H9 (cell line): ENCODE data around the gene ZNF560. TPM values are rescaled to one million over a fixed set of nuclear protein-coding genes. Genes with fewer than 3 reads are reported as not detected.

Experiments
- DNase-seq: peaks from one replicate; pipeline ENCODE4 v3.0.0-alpha.2; 2017
- H2AFZ ChIP-seq: one replicate; pipeline ENCODE4 v1.6.1; 2013; ENCODE audit warnings: mild to moderate bottlenecking, low read length, control low read depth, moderate library complexity
- H2AK5ac ChIP-seq: 2 replicates; pipeline ENCODE4 v1.6.1; 2013; ENCODE audit warnings: low read length, control low read depth, mixed read lengths; ENCODE audit not compliant: insufficient read length
- H2BK120ac ChIP-seq: one replicate; pipeline ENCODE4 v1.6.1; 2013; ENCODE audit warnings: low read depth, mild to moderate bottlenecking, low read length, control low read depth, inconsistent platforms; ENCODE audit not compliant: poor library complexity, severe bottlenecking
- H2BK12ac ChIP-seq: 2 replicates; pipeline ENCODE4 v1.6.1; 2013; ENCODE audit warnings: low read length, control low read depth, mixed read lengths, low read depth; ENCODE audit not compliant: insufficient read length
- H2BK15ac ChIP-seq: 2 replicates; pipeline ENCODE4 v1.6.1; 2013; ENCODE audit warnings: low read depth, low read length, control low read depth
- H2BK20ac ChIP-seq: one replicate; pipeline ENCODE4 v1.6.1; 2013; ENCODE audit warnings: low read depth, mild to moderate bottlenecking, low read length, control low read depth, inconsistent platforms; ENCODE audit not compliant: poor library complexity, severe bottlenecking
- H2BK5ac ChIP-seq: 2 replicates; pipeline ENCODE4 v1.6.1; 2013; ENCODE audit warnings: low read length, control low read depth, mixed read lengths; ENCODE audit not compliant: insufficient read length
- H3K14ac ChIP-seq: 2 replicates; pipeline ENCODE4 v1.6.1; 2013; ENCODE audit warnings: low read length, control low read depth; ENCODE audit not compliant: insufficient read depth
- H3K18ac ChIP-seq: 2 replicates; pipeline ENCODE4 v1.6.1; 2013; ENCODE audit warnings: low read depth, mild to moderate bottlenecking, mixed read lengths, low read length, control low read depth; ENCODE audit not compliant: insufficient read length
- H3K23ac ChIP-seq: 2 replicates; pipeline ENCODE4 v1.6.1; 2013; ENCODE audit warnings: low read length, control low read depth, mixed read lengths, low read depth; ENCODE audit not compliant: insufficient read length
- H3K23me2 ChIP-seq: 2 replicates; pipeline ENCODE4 v1.6.1; 2013; ENCODE audit warnings: low read depth, mild to moderate bottlenecking, mixed read lengths, low read length, control low read depth; ENCODE audit not compliant: insufficient read length, poor library complexity, severe bottlenecking
- H3K27ac ChIP-seq: 2 replicates; pipeline ENCODE4 v1.5.1; 2013; ENCODE audit warnings: low read length, control low read depth, mixed read lengths, low read depth; ENCODE audit not compliant: insufficient read length
- H3K27me3 ChIP-seq: 2 replicates; pipeline ENCODE4 v1.6.1; 2013; ENCODE audit warnings: low read length, control low read depth, inconsistent platforms; ENCODE audit not compliant: insufficient read depth
- H3K4ac ChIP-seq: 2 replicates; pipeline ENCODE4 v1.6.1; 2013; ENCODE audit warnings: low read depth, mild to moderate bottlenecking, control low read depth, inconsistent platforms, low read length, moderate library complexity
- H3K4me1 ChIP-seq: 2 replicates; pipeline ENCODE4 v1.6.1; 2013; ENCODE audit warnings: low read length, control low read depth, inconsistent platforms; ENCODE audit not compliant: insufficient read depth
- H3K4me2 ChIP-seq: 2 replicates; pipeline ENCODE4 v1.6.1; 2013; ENCODE audit warnings: low read length, control low read depth, mixed read lengths; ENCODE audit not compliant: insufficient read length, insufficient read depth
- H3K56ac ChIP-seq: 2 replicates; pipeline ENCODE4 v1.6.1; 2013; ENCODE audit warnings: low read depth, mild to moderate bottlenecking, mixed read lengths, low read length, control low read depth; ENCODE audit not compliant: insufficient read length
- H3K79me1 ChIP-seq: 2 replicates; pipeline ENCODE4 v1.6.1; 2013; ENCODE audit warnings: low read depth, mild to moderate bottlenecking, moderate library complexity, low read length, control low read depth, inconsistent platforms; ENCODE audit not compliant: insufficient read depth, poor library complexity, severe bottlenecking
- H3K79me2 ChIP-seq: 2 replicates; pipeline ENCODE4 v1.6.1; 2013; ENCODE audit warnings: low read length, control low read depth, inconsistent platforms; ENCODE audit not compliant: insufficient read depth
- H3K9ac ChIP-seq: 2 replicates; pipeline ENCODE4 v1.6.1; 2013; ENCODE audit warnings: low read length, control low read depth, mixed read lengths; ENCODE audit not compliant: insufficient read length; ENCODE audit errors: extremely low read depth
- H3K9me3 ChIP-seq: one replicate; pipeline ENCODE4 v1.6.1; 2013; ENCODE audit warnings: low read depth, low read length, inconsistent platforms; ENCODE audit not compliant: control insufficient read depth
- H3T11ph ChIP-seq: one replicate; pipeline ENCODE4 v1.6.1; 2013; ENCODE audit warnings: mild to moderate bottlenecking, low read length, control low read depth, inconsistent platforms
- H4K20me1 ChIP-seq: one replicate; pipeline ENCODE4 v1.6.1; 2013; ENCODE audit not compliant: control insufficient read depth, insufficient read length, insufficient read depth
- H4K5ac ChIP-seq: 2 replicates; pipeline ENCODE4 v1.6.1; 2013; ENCODE audit warnings: low read depth, mild to moderate bottlenecking, mixed read lengths, low read length, control low read depth; ENCODE audit not compliant: insufficient read length
- H4K8ac ChIP-seq: replicated peaks from 2 replicates; pipeline ENCODE4 v1.6.1; 2013; ENCODE audit warnings: low read length, control low read depth, mixed read lengths, low read depth; ENCODE audit not compliant: insufficient read length
- H4K91ac ChIP-seq: 2 replicates; pipeline ENCODE4 v1.6.1; 2013; ENCODE audit warnings: low read depth, mild to moderate bottlenecking, moderate library complexity, mixed read lengths, low read length, control low read depth; ENCODE audit not compliant: insufficient read length
- H3K27ac Mint-ChIP-seq, 3 experiments: 2 replicates in 2 of 3; 3 replicates in 1 of 3; pipeline ENCODE4 v1.8.0; 2020 to 2021; ENCODE audit warnings: mixed read lengths in 3 of 3, mild to moderate bottlenecking in 1 of 3, moderate library complexity in 1 of 3
- H3K27me3 Mint-ChIP-seq: 2 replicates; pipeline ENCODE4 v1.8.0; 2021; ENCODE audit warnings: low read depth, mild to moderate bottlenecking, moderate library complexity, mixed read lengths
- H3K36me3 Mint-ChIP-seq, 3 experiments: 2 replicates in 2 of 3; 3 replicates in 1 of 3; pipeline ENCODE4 v1.8.0; 2020 to 2021; ENCODE audit warnings: low read depth in 3 of 3, mixed read lengths in 3 of 3; ENCODE audit not compliant: insufficient read depth in 1 of 3
- H3K4me1 Mint-ChIP-seq, 2 experiments: 2 replicates each; pipeline ENCODE4 v1.8.0; 2020; ENCODE audit warnings: mixed read lengths in 2 of 2
- H3K4me3 Mint-ChIP-seq, 2 experiments: 2 replicates in 1 of 2; 3 replicates in 1 of 2; pipeline ENCODE4 v1.8.0; 2020 to 2021; ENCODE audit warnings: mild to moderate bottlenecking in 2 of 2, mixed read lengths in 2 of 2, moderate library complexity in 1 of 2
- H3K9me3 Mint-ChIP-seq, 2 experiments: 2 replicates in 1 of 2; 3 replicates in 1 of 2; pipeline ENCODE4 v1.8.0; 2020; ENCODE audit warnings: mild to moderate bottlenecking in 2 of 2, mixed read lengths in 2 of 2, moderate library complexity in 1 of 2
- WGBS: extraction: QIAGEN DNeasy Blood & Tissue Kit; methylation state at CpG from one replicate; pipeline ENCODE4 v1.1.7; 2013; ENCODE audit warnings: missing lambda C conversion rate, low lambda C conversion rate, mixed read lengths; ENCODE audit not compliant: insufficient read length; ENCODE audit errors: extremely low coverage; 5-methylcytosine and 5-hydroxymethylcytosine counted together
- total RNA-seq: library from RNA; stranded (reverse); gene quantifications from 2 replicates; pipeline ENCODE4 v1.2.1, GENCODE V29; 2021
- TF ChIP-seq, protein P1 (sequence below): fragments of 200-600 bp; sonication (generic); conservative IDR thresholded peaks from 3 replicates; pipeline ENCODE4 v1.8.0; 2021; ENCODE audit warnings: antibody characterized with exemption, mild to moderate bottlenecking

The ZNF560 gene
- total RNA-seq, 1 experiment from 2014 or later: not detected

DNA sequence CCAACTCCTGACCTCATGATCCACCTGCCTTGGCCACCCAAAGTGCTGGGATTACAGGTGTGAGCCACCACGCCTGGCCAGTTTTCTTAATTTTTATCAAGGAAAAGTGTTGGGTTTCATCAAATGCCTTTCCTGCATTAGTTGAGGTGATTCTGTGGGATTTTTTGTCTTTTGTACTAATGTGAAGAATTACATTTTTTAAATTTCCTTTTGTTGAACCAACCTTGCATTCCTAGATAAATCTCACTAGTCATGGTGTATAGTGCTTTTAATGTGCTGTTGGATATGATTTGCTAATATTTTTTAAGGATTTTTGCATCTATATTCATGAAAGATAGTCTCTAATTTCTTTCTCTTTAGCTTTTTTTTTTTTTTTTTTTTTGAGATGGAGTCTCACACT is 2.4 kb upstream of the ZNF560 start:
- Histone ChIP-seq H4K91ac (no peak overlapping the region), H2BK5ac (no peak overlapping the region), H3K14ac (no peak overlapping the region), H3K4me2 (no peak overlapping the region), H3K9ac (no peak overlapping the region), H3K4ac (no peak overlapping the region), H3K9me3 (peaks cover 34% of the 10 kb centered on the region), H2BK12ac (no peak overlapping the region), H2BK120ac (no peak overlapping the region), H2BK20ac (no peak overlapping the region), H3K79me2 (no peaks in the 10 kb centered on the region), H4K20me1 (no peaks in the 10 kb centered on the region), H3K27me3 (no peaks in the 10 kb centered on the region), H3K4me1 (no peaks in the 10 kb centered on the region), H3K18ac (no peak overlapping the region), H3K23me2 (no peaks in the 10 kb centered on the region), H4K5ac (no peak overlapping the region), H4K8ac (no peak overlapping the region), H2BK15ac (no peak overlapping the region), H3K27ac (no peak overlapping the region), H3K79me1 (no peaks in the 10 kb centered on the region), H3K56ac (no peak overlapping the region), H3K23ac (no peak overlapping the region), H3T11ph (no peak overlapping the region), H2AFZ (no peak overlapping the region), H2AK5ac (no peak overlapping the region)
- Mint-ChIP-seq H3K27ac (no peak overlapping the region), H3K4me1 (no peaks in the 10 kb centered on the region), H3K4me3 (no peak overlapping the region), H3K9me3 (peaks cover 88 to 94% of the 10 kb centered on the region in 2 experiments), H3K27me3 (no peaks in the 10 kb centered on the region; the same call in 1 of the 2 replicates), H3K36me3 (peaks cover 0 to 18% (median 7%) of the 10 kb centered on the region in 3 experiments; a peak in 6 of 7 replicates)
- TF ChIP-seq, protein P1, sequence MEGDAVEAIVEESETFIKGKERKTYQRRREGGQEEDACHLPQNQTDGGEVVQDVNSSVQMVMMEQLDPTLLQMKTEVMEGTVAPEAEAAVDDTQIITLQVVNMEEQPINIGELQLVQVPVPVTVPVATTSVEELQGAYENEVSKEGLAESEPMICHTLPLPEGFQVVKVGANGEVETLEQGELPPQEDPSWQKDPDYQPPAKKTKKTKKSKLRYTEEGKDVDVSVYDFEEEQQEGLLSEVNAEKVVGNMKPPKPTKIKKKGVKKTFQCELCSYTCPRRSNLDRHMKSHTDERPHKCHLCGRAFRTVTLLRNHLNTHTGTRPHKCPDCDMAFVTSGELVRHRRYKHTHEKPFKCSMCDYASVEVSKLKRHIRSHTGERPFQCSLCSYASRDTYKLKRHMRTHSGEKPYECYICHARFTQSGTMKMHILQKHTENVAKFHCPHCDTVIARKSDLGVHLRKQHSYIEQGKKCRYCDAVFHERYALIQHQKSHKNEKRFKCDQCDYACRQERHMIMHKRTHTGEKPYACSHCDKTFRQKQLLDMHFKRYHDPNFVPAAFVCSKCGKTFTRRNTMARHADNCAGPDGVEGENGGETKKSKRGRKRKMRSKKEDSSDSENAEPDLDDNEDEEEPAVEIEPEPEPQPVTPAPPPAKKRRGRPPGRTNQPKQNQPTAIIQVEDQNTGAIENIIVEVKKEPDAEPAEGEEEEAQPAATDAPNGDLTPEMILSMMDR: no peak
- DNase-seq: no peak
- WGBS: no CpG with 5 or more reads among the region's 1 CpG
